ENCODE measurements around the gene GNAL. TPM values are rescaled to one million over a fixed set of nuclear protein-coding genes. Genes with fewer than 3 reads are reported as not detected.

The GNAL gene
- total RNA-seq, 1 experiment from 2014 or later, result 24.0 TPM

DNA sequence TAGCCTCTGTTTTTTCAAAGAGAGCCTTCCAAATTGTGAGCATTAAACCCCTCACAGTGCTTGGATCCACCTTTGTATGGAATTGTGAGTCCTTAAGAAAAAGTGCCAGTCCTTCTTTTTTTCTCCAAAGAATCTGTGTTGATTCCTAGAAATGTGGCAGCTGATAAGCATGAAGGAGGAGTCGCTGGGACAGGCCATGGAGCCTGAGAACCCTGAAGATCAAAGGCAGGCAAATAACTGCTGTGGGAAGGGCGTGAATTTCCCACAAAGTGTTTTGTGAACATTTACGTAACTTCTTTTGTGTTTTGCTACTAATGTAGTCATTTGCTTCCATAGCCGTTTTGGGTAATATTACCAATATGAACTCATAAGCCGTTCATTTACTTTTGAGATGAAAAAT lies 134.5 kb downstream of the GNAL start:
- Histone ChIP-seq H3K4me2 (ENCODE audit: insufficient read depth, insufficient read length, low read length) (no peak overlapping the region), H3K27me3 (ENCODE audit: insufficient read depth, low read length) (no peaks in the 10 kb centered on the region), H3K9ac (ENCODE audit: extremely low read depth, insufficient read length, low read length) (no peak overlapping the region), H3K27ac (ENCODE audit: insufficient read length, low read depth, low read length) (no peak overlapping the region), H3K56ac (ENCODE audit: insufficient read length, low read depth, low read length) (no peak overlapping the region), H4K20me1 (ENCODE audit: control insufficient read depth, insufficient read depth, insufficient read length) (no peaks in the 10 kb centered on the region), H3K4me1 (ENCODE audit: insufficient read depth, low read length) (peaks cover 8% of the 10 kb centered on the region; the same call in 1 of the 2 replicates), H2AFZ (ENCODE audit: low read length) (no peak overlapping the region), H2BK20ac (ENCODE audit: low read depth, low read length, poor library complexity, severe bottlenecking) (no peak overlapping the region), H3T11ph (ENCODE audit: low read length) (no peak overlapping the region), H3K23ac (ENCODE audit: insufficient read length, low read depth, low read length) (no peak overlapping the region), H2BK120ac (ENCODE audit: low read depth, low read length, poor library complexity, severe bottlenecking) (no peak overlapping the region), H2BK5ac (ENCODE audit: insufficient read length, low read length) (no peak overlapping the region), H4K8ac (replicated peaks; ENCODE audit: insufficient read length, low read depth, low read length) (no peak overlapping the region), H3K9me3 (ENCODE audit: control insufficient read depth, low read depth, low read length) (no peaks in the 10 kb centered on the region), H2AK5ac (ENCODE audit: insufficient read length, low read length) (no peak overlapping the region), H3K79me2 (ENCODE audit: insufficient read depth, low read length) (no peaks in the 10 kb centered on the region), H3K14ac (ENCODE audit: insufficient read depth, low read length) (no peak overlapping the region), H3K79me1 (ENCODE audit: insufficient read depth, low read depth, low read length, poor library complexity, severe bottlenecking) (no peaks in the 10 kb centered on the region), H4K91ac (ENCODE audit: insufficient read length, low read depth, low read length) (no peak overlapping the region), H3K18ac (ENCODE audit: insufficient read length, low read depth, low read length) (no peak overlapping the region), H3K23me2 (ENCODE audit: insufficient read length, low read depth, low read length, poor library complexity, severe bottlenecking) (no peaks in the 10 kb centered on the region), H2BK15ac (ENCODE audit: low read depth, low read length) (no peak overlapping the region), H3K4ac (ENCODE audit: low read depth, low read length) (no peak overlapping the region), H2BK12ac (ENCODE audit: insufficient read length, low read depth, low read length) (no peak overlapping the region), H4K5ac (ENCODE audit: insufficient read length, low read depth, low read length) (no peak overlapping the region)
- DNase-seq, result no peak
- Mint-ChIP-seq H3K4me1 (peaks cover 27 to 37% of the 10 kb centered on the region in 2 experiments), H3K4me3 (no peak overlapping the region), H3K27ac (peak overlapping the region in 2 of 3 experiments; percentile 39 to 79; a peak in 2 of 7 replicates), H3K27me3 (ENCODE audit: low read depth) (no peaks in the 10 kb centered on the region), H3K36me3 (ENCODE audit: insufficient read depth in 1 of 3, low read depth in 3 of 3) (peaks cover 0 to 4% (median 0%) of the 10 kb centered on the region in 3 experiments; a peak in 2 of 7 replicates), H3K9me3 (0 out of 5 replicates have a peak, but pooled peaks cover 0 to 3% of the 10 kb centered on the region in 2 experiments)
- TF ChIP-seq, protein P1, sequence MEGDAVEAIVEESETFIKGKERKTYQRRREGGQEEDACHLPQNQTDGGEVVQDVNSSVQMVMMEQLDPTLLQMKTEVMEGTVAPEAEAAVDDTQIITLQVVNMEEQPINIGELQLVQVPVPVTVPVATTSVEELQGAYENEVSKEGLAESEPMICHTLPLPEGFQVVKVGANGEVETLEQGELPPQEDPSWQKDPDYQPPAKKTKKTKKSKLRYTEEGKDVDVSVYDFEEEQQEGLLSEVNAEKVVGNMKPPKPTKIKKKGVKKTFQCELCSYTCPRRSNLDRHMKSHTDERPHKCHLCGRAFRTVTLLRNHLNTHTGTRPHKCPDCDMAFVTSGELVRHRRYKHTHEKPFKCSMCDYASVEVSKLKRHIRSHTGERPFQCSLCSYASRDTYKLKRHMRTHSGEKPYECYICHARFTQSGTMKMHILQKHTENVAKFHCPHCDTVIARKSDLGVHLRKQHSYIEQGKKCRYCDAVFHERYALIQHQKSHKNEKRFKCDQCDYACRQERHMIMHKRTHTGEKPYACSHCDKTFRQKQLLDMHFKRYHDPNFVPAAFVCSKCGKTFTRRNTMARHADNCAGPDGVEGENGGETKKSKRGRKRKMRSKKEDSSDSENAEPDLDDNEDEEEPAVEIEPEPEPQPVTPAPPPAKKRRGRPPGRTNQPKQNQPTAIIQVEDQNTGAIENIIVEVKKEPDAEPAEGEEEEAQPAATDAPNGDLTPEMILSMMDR (conservative IDR thresholded peaks at IDR 0.05), result no peak
- WGBS (ENCODE audit: extremely low coverage, insufficient read length, low lambda C conversion rate), result no CpG with 5 or more reads among the region's 5 CpGs
